RWPE2 (cell line): Measurements from ENCODE around the gene TARP.

Experiments
- ATAC-seq: fragments of 200-7000 bp; cut with Tn5 transposase; 3 replicates; pipeline ENCODE4 v1.9.1; 2021; ENCODE audit warnings: low read depth
- DNase-seq: peaks from one replicate; pipeline ENCODE4 v3.0.0-alpha.2; 2020; ENCODE audit warnings: low spot score
- H3K27ac ChIP-seq: fragments of 450-650 bp; 2 replicates; pipeline ENCODE4 v1.5.1; 2017; ENCODE audit warnings: mild to moderate bottlenecking; ENCODE audit not compliant: poor library complexity, severe bottlenecking
- H3K27me3 ChIP-seq: fragments of 250-450 bp; sonication (Bioruptor Pico); 2 replicates; pipeline ENCODE4 v1.5.1; 2021; ENCODE audit warnings: mild to moderate bottlenecking, moderate library complexity; ENCODE audit not compliant: insufficient read depth, poor library complexity, severe bottlenecking
- H3K36me3 ChIP-seq: fragments of 250-450 bp; sonication (Bioruptor Pico); 2 replicates; pipeline ENCODE4 v1.5.1; 2020; ENCODE audit warnings: low read depth, mild to moderate bottlenecking, moderate library complexity
- H3K4me1 ChIP-seq: fragments of 250-450 bp; sonication (Bioruptor Pico); 2 replicates; pipeline ENCODE4 v1.5.1; 2021; ENCODE audit warnings: mild to moderate bottlenecking, moderate library complexity; ENCODE audit not compliant: insufficient read depth, poor library complexity, severe bottlenecking
- H3K4me3 ChIP-seq: fragments of 250-450 bp; sonication (Bioruptor Pico); 2 replicates; pipeline ENCODE4 v1.5.1; 2021; ENCODE audit warnings: mild to moderate bottlenecking, moderate library complexity; ENCODE audit not compliant: severe bottlenecking
- H3K9me3 ChIP-seq: fragments of 250-450 bp; sonication (Bioruptor Pico); 2 replicates; pipeline ENCODE4 v1.5.1; 2021; ENCODE audit warnings: mild to moderate bottlenecking, moderate library complexity; ENCODE audit not compliant: severe bottlenecking
- CTCF ChIP-seq: fragments of 450-650 bp; IDR thresholded peaks from one replicate; pipeline ENCODE4 v1.5.1; 2017; ENCODE audit warnings: mild to moderate bottlenecking, moderate library complexity; ENCODE audit not compliant: poor library complexity, severe bottlenecking

The TARP gene

GRCh38 chr7:38316733-38317360, 43.4 kb upstream of the TARP start:
- H3K36me3 ChIP-seq = no peaks in the 10 kb centered on the region
- H3K27ac ChIP-seq = no peak overlapping the region
- no peaks in the 10 kb centered on the region for H3K27me3 ChIP-seq
- H3K4me1 ChIP-seq = peaks cover 11% of the 10 kb centered on the region
- H3K4me3 ChIP-seq = no peak overlapping the region
- DNase-seq = no peak
- H3K9me3 ChIP-seq = no peaks in the 10 kb centered on the region
- no peak for ATAC-seq
- no peak for TF ChIP-seq CTCF

- H3K9me3 ChIP-seq = no peaks in the 10 kb centered on the region
- no peaks in the 10 kb centered on the region for H3K36me3 ChIP-seq
- DNase-seq (no peak), ATAC-seq (no peak)
- no peak for TF ChIP-seq CTCF
- H3K27ac ChIP-seq = no peak overlapping the region
- no peak overlapping the region for H3K4me3 ChIP-seq
- peaks cover 4% of the 10 kb centered on the region for H3K4me1 ChIP-seq
- no peaks in the 10 kb centered on the region for H3K27me3 ChIP-seq
Measured at GRCh38 chr7:38315410-38315809, 42.0 kb upstream of the TARP start.

GRCh38 chr7:38312821-38313220, 39.4 kb upstream of the TARP start:
- no peaks in the 10 kb centered on the region for H3K9me3 ChIP-seq
- ATAC-seq (no peak), DNase-seq (no peak)
- peaks cover 4% of the 10 kb centered on the region for H3K4me1 ChIP-seq
- H3K36me3 ChIP-seq = no peaks in the 10 kb centered on the region
- TF ChIP-seq CTCF = no peak
- H3K27me3 ChIP-seq = no peaks in the 10 kb centered on the region
- H3K4me3 ChIP-seq = no peak overlapping the region
- no peak overlapping the region for H3K27ac ChIP-seq

GRCh38 chr7:38311329-38311937, 38.0 kb upstream of the TARP start:
- no peak for DNase-seq

More at GRCh38 chr7:38311329-38311937, 38.0 kb upstream of the TARP start:
- Histone ChIP-seq H3K27me3 (no peaks in the 10 kb centered on the region), H3K9me3 (no peaks in the 10 kb centered on the region), H3K27ac (no peak overlapping the region), H3K36me3 (no peaks in the 10 kb centered on the region), H3K4me1 (peaks cover 4% of the 10 kb centered on the region), H3K4me3 (peak overlapping the region; percentile 30)
- ATAC-seq = peak; percentile 75
- no peak for TF ChIP-seq CTCF
